NCI-H1417 (cell line): ENCODE results near the gene SERAC1.

Experiments used
- DNase-seq, 3 experiments: peaks; one replicate each; lab custom pipeline; 2025; lab: John Stamatoyannopoulos, UW

Gene SERAC1

DNA sequence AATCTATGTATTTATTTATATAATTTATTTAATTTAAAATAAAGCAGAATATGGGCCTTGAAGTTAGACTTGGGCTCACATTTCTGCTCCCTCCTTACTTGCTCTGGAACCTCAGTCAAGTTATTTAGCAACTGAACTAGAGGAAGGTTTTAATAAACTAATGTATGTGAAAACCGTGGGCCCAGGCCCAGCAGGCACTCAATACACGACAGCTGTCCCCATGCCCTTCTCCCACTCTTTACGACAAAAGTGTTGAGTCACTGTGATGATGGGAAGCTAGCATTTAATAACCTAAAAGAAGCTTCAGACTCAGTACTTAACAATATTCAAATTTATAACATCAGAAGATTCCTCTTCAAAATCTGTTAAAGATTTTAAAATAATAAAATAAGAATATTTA, 46.7 kb downstream of the SERAC1 start:
- DNase-seq, result no peak

DNA sequence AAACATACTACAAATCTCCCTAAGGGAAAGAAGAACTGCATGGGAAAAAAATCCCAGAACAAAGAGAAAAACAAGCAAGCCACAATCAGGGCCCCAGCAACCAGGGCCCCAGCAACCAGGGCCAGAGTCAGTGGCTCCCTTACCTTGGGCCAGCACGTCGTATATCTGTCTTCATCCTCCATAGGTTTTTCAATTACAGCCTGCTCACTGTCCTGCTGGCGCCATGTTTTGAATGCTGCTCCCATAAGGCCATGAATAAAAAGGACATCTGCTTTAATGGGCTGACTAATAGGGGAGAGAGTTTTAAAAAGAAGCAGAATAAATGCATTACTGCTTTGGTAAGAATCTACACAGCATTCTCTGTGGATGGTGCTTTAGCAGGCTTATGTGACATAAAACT, 49.2 kb downstream of the SERAC1 start:
- no peak for DNase-seq

DNA sequence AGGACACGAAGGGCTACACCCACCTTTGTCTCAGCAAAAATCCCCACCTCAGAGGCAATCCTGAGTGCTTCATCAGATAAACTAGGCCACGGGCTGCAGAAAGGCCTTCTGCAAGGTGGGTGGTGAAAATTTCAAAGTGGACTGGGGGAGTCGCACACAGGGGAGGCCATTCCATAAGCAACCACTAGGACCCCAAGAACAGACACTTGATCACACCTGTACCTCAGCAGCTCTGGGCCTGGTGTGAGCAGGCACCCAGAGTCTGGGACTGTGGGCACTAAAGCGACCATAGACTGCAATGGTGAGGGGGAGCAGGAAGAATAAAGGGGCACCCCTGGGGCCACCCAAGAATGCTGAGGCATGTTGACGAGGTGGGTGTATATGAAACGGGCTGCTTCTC, 52.6 kb downstream of the SERAC1 start:
- no peak for DNase-seq

DNA sequence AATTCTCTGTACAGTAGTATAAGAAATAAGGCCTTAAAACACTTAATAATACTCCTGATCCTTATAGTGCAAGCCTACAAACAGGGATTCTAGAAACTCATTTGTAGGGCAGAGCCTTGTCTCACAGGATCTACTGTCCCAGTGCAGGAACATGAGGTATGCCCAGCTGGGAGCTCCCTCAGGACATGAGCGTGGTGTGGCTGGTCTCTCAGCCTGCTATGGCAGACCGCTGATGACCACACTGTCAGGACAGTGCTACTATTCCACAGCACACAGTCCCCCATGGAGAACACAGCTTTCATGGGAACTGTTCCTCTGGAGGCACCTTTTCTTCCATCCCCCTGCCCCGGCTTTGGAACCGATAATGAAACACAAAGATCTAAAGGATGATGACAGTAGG, 53.0 kb downstream of the SERAC1 start:
- DNase-seq, result no peak

DNA sequence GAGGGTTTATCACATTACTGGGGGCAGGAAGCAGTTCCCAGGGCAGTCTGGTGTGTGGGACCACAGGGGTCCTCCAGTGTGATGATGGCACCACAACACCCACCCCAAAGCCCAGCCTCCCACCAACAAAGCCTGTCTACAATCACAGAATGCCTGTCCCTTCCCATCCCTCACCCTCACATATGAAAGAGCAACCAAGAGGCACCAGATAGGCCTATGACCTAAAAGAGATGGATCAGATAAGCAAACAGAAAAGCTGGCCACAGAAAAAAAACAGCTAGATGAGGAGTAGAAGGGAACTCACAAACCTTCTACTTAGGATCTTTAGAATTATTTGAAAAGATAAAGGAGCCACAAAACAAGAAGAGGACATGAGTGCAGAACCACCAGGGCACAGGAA, 54.3 kb downstream of the SERAC1 start:
- DNase-seq, result no peak

DNA sequence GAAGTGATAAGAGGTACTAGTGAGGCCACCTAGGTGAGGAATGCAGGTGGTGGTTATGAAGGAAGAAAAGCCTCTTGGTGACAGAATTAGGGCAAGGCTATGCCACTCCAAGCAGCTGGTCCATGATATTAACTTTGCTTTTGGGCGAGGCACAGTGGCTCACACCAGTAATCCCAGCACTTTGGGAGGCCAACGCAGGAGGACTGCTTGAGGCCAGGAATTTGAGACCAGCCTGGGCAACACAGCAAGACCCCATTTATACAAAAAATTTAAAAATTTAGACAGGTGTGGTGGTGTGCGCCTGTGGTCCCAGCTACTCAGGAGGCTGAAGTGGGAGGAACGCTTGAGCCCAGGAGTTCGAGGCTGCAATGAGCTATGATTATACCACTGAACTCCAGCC, 56.1 kb downstream of the SERAC1 start:
- DNase-seq, result no peak

DNA sequence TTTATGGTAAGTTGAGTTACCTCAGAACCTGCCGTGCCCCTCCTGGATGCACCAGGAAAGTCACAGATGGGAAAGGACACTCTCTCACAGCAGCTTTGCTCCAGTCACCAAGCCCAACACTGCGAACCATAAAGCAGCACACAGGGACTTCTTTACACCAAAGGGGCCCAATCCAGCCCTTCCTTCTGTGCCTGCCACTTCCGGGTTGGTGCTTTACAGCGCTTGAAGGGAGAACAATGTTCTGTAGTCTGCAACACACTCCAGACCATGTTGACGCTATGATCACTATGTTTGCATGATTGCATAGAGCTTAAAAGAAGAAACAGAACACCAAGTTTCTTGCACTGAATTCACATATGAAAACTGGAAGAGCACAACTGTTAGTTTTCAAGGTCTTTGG, 57.1 kb downstream of the SERAC1 start:
- DNase-seq, result no peak

DNA sequence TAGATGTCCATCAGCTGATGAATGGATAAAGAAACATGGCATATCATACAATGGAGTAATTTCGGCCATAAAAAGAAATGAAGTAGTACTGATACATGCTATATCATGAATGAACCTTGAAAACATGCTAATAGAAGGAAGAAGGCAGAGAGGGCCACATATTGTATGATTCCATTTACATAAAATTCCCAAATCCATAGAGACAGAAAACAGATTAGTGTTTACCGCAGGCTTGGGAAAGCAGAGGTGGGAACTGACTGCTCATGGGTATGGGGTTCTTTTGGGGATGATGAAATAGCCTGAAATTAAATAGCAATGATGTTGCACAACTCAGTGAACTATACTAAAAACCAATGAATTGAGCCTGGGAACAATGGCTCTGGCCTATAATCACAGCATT, 58.3 kb downstream of the SERAC1 start:
- DNase-seq, result no peak

DNA sequence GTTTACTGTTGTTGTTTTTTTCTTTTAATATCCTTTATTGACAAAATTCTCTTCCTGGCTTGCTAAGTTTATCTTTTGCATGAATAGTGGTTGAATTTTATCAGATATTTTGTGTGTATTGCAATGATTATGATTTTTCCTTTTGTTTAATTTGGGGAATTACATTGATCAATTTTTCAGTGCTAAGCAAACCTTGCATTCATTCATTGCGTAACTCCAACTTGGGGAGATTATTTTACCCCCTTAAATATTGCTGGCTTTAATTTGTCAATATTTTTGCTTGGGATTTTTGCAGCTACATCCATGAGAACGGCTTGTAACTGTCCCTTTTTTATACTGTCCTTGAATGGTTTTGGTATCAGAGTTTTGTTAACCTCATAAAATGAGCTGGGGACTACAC, 63.4 kb downstream of the SERAC1 start:
- no peak for DNase-seq

DNA sequence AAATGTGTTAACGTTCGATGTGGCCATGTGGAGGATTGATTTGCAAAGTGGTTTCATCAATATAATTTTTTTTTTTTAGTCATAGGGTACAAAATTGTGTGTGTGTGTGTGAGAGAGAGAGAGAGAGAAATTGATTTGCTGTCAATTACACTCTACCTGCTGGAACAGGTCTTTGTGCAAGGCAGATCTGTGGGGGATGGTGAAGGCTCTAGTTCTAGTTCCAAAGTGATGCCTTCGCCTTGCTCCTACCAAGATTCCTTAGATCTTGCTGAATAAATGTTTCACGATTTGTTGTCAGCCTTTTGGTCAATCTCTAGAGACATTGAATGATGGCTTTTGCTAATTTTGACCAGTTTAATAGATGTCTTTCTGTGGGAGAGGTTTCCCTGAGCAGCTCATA, 64.8 kb downstream of the SERAC1 start:
- no peak for DNase-seq

DNA sequence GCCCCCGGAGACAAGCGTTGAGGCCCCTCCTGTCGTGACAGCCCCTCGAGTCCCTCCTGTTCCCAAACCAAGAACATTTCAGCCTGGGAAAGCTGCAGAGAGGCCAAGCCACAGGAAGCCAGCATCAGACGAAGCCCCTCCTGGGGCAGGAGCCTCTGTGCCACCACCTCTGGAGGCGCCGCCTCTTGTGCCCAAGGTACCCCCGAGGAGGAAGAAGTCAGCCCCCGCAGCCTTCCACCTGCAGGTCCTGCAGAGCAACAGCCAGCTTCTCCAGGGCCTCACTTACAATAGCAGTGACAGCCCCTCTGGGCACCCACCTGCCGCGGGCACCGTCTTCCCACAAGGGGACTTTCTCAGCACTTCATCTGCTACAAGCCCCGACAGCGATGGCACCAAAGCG, 72.4 kb downstream of the SERAC1 start:
- no peak for DNase-seq

DNA sequence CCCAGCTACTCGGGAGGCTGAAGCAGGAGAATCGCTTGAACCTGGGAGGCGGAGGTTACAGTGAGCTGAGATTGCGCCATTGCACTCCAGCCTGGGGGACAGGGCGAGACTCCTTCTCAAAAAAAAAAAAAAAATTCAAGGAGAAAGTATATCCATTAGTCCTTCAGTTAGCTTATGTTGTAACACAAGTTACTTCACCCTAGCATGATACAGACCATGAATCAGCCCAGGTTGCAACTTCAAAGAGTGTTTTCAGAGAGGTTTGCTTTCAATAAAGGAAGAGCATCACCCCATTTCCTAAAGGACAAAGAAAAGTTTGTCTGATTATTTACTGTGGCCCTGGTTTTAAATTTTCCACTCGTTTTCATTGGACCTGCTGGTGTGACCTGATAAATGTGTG, 73.0 kb downstream of the SERAC1 start:
- DNase-seq, result no peak

DNA sequence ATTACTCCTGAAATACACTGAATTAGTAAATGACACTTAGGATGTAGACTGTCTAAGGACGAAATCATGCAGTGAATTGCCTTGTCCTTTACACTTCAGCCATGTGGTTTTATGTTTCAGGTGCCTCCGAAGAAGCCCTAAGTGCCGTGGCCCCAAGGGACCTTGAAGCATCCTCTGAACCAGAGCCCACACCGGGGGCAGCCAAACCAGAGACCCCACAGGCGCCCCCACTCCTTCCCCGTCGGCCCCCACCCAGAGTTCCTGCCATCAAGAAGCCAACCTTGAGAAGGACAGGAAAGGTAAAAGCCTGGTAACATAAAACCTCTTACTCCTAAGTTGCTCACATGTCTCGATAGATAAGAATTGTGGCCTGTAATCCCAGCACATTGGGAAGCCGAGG, 75.3 kb downstream of the SERAC1 start:
- no peak for DNase-seq

DNA sequence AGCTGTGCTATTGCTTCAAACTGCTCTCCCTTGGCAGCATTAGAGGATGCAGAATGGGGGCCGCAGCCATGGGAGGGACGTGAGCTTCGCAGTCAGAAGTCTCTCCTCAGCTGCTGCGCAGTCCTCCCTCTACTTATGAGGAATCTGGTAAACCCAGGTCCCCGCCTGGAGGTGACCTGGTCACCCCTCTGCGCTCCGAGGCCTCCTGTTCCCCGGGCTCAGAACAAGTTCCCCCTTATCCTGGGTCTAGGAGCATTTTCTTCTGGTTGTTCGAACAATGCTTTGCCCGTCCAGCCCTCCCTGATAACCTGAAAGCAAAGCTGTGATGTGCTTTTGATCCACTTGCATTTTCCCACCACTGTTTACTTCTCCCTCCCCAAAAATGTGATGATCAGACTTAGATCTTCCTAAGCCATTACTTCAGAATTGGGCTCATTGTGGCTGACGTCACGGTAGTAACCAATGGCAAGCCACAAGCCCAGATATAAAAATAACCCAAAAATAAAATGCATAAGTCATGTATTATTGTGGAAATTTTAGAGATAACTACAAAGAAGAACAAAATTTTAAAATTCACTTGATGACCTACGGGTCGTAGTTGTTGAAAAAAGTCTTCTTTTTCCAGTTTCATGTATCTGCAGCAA, 80.7 kb downstream of the SERAC1 start:
- no peak for DNase-seq

DNA sequence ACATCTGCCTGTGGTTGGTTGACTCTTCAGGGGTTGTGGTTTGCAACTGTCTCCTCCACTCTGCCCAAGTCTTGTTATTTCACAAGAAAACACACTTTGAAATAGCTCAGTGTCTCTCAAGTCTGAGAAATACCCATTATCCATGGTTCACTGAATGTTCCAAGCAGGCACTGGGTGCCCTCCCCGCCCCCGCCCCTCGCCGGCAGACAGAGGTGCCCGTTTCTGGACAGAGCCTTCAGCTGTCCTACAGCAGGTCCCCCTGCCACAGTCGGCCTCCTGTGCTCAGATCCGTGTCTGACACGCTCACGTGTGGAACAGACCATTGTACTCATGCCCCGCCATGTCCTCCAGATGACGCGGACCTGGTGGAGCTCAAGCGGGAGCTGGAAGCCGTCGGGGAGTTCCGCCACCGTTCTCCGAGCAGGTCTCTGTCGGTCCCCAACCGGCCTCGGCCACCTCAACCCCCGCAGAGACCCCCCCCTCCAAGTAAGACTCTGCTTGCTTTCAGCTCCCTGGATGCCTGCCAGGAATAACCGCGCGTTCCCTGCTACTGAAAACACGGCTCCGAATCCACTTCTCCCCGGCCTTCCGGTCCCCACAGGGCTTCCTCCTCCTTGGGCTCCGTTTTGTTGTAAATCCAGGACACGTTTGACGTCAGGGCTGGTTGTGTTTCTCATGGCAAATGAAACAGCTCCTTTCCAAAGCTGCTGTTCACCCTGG, 81.4 kb downstream of the SERAC1 start:
- peak in 1 of 3 experiments; percentile 52 for DNase-seq

DNA sequence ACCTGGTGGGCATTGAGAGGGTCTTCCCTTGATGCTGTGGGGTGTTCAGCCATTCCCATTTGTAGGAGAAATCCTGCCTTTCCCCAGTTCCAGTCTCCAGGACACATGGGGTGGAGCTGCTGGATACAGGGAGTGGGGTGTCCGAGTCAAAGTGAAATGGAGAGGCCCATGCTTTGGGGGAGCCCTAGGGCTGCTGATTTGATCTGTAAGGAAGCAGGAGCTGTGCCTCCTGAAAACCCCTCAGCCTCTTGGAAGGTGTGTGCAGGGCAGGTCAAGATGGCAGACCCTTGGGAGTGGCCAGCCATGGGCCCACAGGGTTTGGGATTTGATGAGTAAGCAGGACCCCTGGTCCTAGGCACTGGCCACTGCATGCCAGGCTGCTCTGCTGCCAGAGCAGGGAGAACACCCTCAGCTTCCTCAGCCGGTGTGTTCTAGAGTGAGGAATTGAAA, 82.0 kb downstream of the SERAC1 start:
- no peak for DNase-seq

DNA sequence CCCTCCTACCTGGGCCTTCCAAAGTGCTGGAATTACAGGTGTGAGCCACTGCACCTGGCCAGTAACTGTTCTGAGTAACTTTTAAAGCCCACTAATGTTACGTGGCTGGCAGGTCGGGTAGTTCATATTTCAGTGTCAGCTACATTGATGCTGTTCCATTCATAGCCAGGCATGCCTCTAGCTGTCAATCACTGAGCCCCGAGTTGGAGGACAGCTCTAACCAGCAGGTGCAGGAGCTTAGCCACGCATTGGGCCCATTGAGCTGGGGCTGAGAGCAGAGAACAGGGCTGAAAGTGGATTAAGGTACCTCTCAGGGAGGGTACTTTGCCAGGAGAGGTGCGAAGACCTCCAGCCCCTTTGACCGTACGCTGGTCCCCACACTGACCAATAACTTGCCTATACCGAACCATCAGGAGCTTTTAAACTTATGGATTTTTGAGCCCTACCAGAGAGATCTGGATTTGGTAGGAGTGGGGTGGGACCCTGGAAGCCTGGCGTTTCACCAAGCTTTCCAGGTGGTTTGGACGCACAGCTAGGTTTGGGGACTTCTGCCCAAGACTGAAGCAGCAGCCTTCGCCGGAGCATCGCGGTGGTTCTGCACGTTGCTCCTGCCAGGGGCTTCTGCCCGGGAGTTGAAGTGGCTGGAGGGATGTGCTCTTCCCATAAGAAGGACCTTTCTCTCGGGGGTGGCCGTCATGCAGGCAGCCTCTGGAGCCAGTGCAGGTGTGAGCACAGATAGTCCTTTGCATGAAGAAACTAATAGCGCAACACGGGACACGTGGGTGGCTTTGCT, 82.6 kb downstream of the SERAC1 start:
- DNase-seq, result no peak

DNA sequence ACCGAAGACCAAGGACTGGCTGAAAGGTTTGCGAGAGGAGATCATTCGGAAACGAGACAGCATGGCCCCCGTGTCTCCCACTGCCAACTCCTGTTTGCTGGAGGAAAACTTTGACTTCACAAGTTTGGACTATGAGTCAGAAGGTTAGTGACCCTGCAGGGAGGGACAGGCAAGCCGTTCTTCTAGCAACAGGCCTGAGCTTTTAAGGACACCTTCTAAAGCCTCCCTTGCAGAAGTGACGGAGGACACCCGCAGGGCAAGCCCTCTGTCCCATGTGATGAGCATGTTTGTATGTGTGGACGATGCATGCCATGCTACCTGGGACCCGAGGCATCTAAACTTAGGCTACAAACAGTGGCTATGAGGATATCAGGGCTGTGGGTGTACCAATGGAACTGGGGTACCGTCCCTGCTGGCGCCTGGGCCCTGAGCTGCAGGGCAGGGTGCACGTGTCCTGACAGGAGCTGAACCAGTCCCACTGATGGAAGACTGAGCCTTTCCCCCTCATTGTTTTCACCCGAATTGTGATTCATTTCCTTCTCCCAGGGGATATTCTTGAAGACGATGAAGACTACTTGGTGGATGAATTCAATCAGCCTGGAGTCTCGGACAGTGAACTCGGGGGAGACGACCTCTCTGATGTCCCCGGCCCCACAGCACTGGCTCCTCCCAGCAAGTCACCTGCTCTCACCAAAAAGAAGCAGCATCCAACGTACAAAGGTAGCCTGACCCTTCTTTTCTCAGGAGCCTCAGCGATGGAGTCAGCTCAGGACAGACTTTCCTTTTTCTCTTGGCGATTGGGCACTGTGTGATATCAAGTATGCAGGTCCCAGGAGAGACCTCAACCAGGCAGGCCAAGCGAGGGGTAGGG, 84.4 kb downstream of the SERAC1 start:
- DNase-seq, result no peak

DNA sequence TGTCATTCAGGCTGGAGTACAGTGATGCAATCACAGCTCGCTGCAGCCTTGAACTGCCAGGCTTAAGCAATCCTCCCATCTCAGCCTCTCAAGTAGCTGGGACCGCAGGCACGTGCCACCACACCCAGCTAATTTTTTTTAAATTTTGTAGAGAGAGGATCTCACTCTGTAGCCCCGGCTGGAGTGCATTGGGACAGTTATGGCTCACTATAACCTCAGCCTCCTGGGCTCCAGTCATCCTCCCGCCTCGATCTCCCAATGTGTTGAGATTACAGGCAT, 86.5 kb downstream of the SERAC1 start:
- DNase-seq, result no peak

DNA sequence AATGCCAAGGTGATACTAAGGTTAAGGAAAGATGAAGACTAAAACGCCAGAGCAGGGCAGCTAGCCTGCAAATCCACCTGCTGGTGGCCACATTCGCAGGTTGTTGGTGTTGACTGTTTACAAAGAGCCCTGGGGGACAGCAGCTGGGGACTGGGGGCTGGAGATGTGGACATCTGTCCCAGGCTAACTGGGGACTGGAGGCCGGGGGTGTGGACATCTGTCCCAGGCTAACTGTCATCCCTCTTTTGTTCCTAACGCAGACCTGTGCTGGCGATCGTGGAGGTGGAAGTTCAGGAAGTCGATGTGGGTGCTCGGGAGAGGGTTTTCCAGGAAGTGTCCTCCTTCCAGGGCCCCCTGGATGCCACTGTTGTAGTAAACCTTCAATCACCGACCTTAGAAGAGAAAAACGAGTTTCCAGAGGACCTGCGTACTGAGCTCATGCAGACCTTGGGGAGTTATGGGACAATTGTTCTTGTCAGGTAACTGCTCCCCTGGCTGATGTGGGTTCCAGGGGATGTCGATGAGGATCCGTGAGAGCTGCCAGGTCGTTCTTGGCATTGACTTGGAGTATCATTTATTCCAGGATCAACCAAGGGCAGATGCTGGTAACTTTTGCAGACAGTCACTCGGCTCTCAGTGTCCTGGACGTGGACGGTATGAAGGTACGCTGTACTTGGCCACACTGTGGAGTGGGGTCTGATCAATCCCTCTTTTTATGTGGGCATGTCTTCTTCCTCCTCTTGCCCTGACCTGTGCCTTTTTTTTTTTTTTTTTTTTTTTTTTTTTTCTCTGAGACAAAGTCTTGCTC, 87.0 kb downstream of the SERAC1 start:
- no peak for DNase-seq

DNA sequence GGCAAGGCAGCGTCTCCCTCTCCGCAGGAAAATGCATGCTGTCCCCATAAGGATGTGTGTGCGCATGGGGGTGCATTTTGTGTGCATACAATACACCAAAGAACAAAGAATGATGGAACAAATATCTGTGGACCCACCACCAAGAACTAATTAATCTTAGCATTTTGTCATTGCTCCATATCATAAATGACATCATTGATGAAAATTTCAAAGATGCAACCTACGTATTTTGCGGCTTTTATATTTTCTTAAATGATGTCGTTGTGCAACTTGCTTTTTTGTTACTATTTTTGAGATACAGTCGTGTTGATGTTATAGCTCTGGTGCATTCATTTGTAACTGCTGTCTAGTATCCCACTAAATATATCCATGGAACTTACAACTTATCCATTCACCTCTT, 89.7 kb downstream of the SERAC1 start:
- DNase-seq, result no peak

DNA sequence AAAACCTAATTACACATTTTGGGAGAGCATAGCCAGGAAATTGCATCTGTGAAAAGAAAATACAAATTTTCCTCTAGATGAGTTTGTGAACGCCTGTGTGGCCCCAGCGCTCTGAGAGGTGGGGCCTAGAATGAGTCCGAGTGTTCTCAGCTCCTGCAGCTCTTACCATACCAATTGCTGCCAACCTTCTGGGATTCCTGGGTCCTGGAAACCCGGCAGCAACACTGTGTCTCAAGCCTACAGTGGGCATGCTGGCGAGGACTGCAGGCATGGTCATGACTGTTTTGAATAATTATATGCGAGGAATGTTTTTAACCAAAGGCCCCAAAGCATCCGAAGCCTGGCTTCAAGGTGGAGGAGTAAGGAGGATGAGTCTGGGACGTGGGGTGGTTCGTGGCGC, 90.4 kb downstream of the SERAC1 start:
- no peak for DNase-seq
